IMR-90 (cell line): ENCODE results near the gene CTNNA1. TPM values are rescaled to one million over a fixed set of nuclear protein-coding genes. Genes with fewer than 3 reads are reported as not detected.

Source experiments
- ATAC-seq: fragments of 200-7000 bp; cut with Tn5 transposase; 2 replicates; pipeline ENCODE4 v1.9.1; 2020; ENCODE audit warnings: low read depth, mild to moderate bottlenecking, moderate library complexity
- BruUV-seq: library from RNA; stranded (reverse); fragments of 400-500 nt; replicated peaks from 2 replicates; lab custom pipeline; 2021; lab: Mats Ljungman, UMichigan
- CTCF ChIA-PET: fragments of 300-600 bp; formaldehyde crosslinking; extraction: SDS; loops from one replicate; lab custom pipeline; 2021; ENCODE audit warnings: antibody characterized with exemption; lab: Yijun Ruan, JAX
- POLR2A ChIA-PET: fragments of 300-600 bp; sonication (Branson Sonifier 250); formaldehyde crosslinking; loops from one replicate; lab custom pipeline; 2022; ENCODE audit warnings: antibody characterized with exemption; ENCODE audit not compliant: unreplicated experiment; lab: Charles Lee
- DNase-seq: peaks from one replicate; pipeline ENCODE4 v3.0.0; 2013
- H2AFZ ChIP-seq: replicated peaks from 2 replicates; pipeline ENCODE3; 2013; ENCODE audit warnings: low read length, mild to moderate bottlenecking; ENCODE audit not compliant: poor library complexity
- H2AK5ac ChIP-seq: 2 replicates; pipeline ENCODE4 v1.6.1; 2013; ENCODE audit warnings: low read depth, low read length, inconsistent platforms
- H2AK9ac ChIP-seq: replicated peaks from 2 replicates; pipeline ENCODE3; 2013; ENCODE audit warnings: mild to moderate bottlenecking, low read depth, low read length, moderate library complexity; ENCODE audit not compliant: poor library complexity
- H2BK120ac ChIP-seq: 2 replicates; pipeline ENCODE4 v1.6.1; 2013; ENCODE audit warnings: low read depth, low read length, inconsistent platforms
- H2BK15ac ChIP-seq: 3 replicates; pipeline ENCODE4 v1.6.1; 2013; ENCODE audit warnings: low read depth, low read length, inconsistent platforms
- H2BK20ac ChIP-seq: 2 replicates; pipeline ENCODE4 v1.6.1; 2013; ENCODE audit warnings: low read depth, mild to moderate bottlenecking, inconsistent platforms, low read length, moderate library complexity
- H2BK5ac ChIP-seq: 2 replicates; pipeline ENCODE4 v1.6.1; 2013; ENCODE audit warnings: mild to moderate bottlenecking, low read depth, low read length, inconsistent platforms; ENCODE audit not compliant: poor library complexity, severe bottlenecking
- H3K14ac ChIP-seq: replicated peaks from 2 replicates; pipeline ENCODE4 v1.6.1; 2013; ENCODE audit warnings: low read depth, low read length, inconsistent platforms
- H3K18ac ChIP-seq: 2 replicates; pipeline ENCODE4 v1.6.1; 2013; ENCODE audit warnings: low read depth, low read length, control low read depth
- H3K23ac ChIP-seq: 2 replicates; pipeline ENCODE4 v1.6.1; 2013; ENCODE audit warnings: low read depth, low read length, inconsistent platforms
- H3K27ac ChIP-seq: 2 replicates; pipeline ENCODE4 v1.5.1; 2013; ENCODE audit warnings: mild to moderate bottlenecking, control low read depth, low read length; ENCODE audit not compliant: insufficient read depth
- H3K27me3 ChIP-seq: 2 replicates; pipeline ENCODE4 v1.6.1; 2013; ENCODE audit warnings: low read length; ENCODE audit not compliant: control insufficient read depth, insufficient read depth
- H3K36me3 ChIP-seq: 2 replicates; pipeline ENCODE4 v1.6.1; 2013; ENCODE audit warnings: low read length, mixed read lengths; ENCODE audit not compliant: control insufficient read depth, insufficient read depth
- H3K4ac ChIP-seq: 2 replicates; pipeline ENCODE4 v1.6.1; 2013; ENCODE audit warnings: low read depth, low read length, inconsistent platforms
- H3K4me1 ChIP-seq: 2 replicates; pipeline ENCODE4 v1.6.1; 2013; ENCODE audit warnings: low read length, mixed read lengths; ENCODE audit not compliant: control insufficient read depth, insufficient read depth
- H3K4me2 ChIP-seq: 2 replicates; pipeline ENCODE4 v1.6.1; 2013; ENCODE audit warnings: low read depth, mild to moderate bottlenecking, control low read depth, low read length, moderate library complexity
- H3K4me3 ChIP-seq: 2 replicates; pipeline ENCODE4 v1.5.1; 2013; ENCODE audit warnings: low read depth, mild to moderate bottlenecking, control low read depth, low read length, moderate library complexity; ENCODE audit not compliant: insufficient read depth
- H3K56ac ChIP-seq: 2 replicates; pipeline ENCODE4 v1.6.1; 2013; ENCODE audit warnings: low read length, inconsistent platforms; ENCODE audit not compliant: insufficient read depth; ENCODE audit errors: extremely low read depth
- H3K79me1 ChIP-seq, 2 experiments: 2 replicates each; pipeline ENCODE4 v1.6.1; 2013; ENCODE audit warnings: low read length in 2 of 2, inconsistent platforms in 1 of 2, low read depth in 1 of 2
- H3K9ac ChIP-seq: 2 replicates; pipeline ENCODE4 v1.6.1; 2013; ENCODE audit warnings: low read depth, low read length, control low read depth
- H3K9me1 ChIP-seq: 2 replicates; pipeline ENCODE4 v1.6.1; 2013; ENCODE audit warnings: low read length, inconsistent platforms; ENCODE audit not compliant: insufficient read depth
- H3K9me3 ChIP-seq: 2 replicates; pipeline ENCODE4 v1.6.1; 2013; ENCODE audit warnings: low read length; ENCODE audit not compliant: control insufficient read depth, insufficient read depth
- H4K20me1 ChIP-seq: 2 replicates; pipeline ENCODE4 v1.6.1; 2013; ENCODE audit warnings: low read length, inconsistent platforms; ENCODE audit not compliant: insufficient read depth
- H4K5ac ChIP-seq: 2 replicates; pipeline ENCODE4 v1.6.1; 2013; ENCODE audit warnings: mild to moderate bottlenecking, low read depth, low read length, control low read depth
- H4K8ac ChIP-seq, 2 experiments: 2 replicates each; pipeline ENCODE4 v1.6.1; 2013; ENCODE audit warnings: low read depth in 2 of 2, low read length in 2 of 2, control low read depth in 1 of 2, inconsistent platforms in 1 of 2
- H4K91ac ChIP-seq: 2 replicates; pipeline ENCODE4 v1.6.1; 2013; ENCODE audit warnings: low read depth, low read length, inconsistent platforms; ENCODE audit not compliant: insufficient read depth
- ELK1 ChIP-seq: fragments of 150-350 bp; IDR thresholded peaks from 2 replicates; pipeline ENCODE4 v1.6.1; 2016; ENCODE audit warnings: low read depth, mild to moderate bottlenecking, low read length, moderate library complexity, borderline replicate concordance
- MAFK ChIP-seq: IDR thresholded peaks from 2 replicates; pipeline ENCODE4 v1.6.1; 2012; ENCODE audit warnings: low read depth, low read length, improper control_type of control experiment
- MAZ ChIP-seq: IDR thresholded peaks from 2 replicates; pipeline ENCODE4 v1.6.1; 2012; ENCODE audit warnings: low read depth, mild to moderate bottlenecking, low read length, improper control_type of control experiment, moderate library complexity, borderline replicate concordance
- POLR2A ChIP-seq: IDR thresholded peaks from 2 replicates; pipeline ENCODE4 v1.6.1; 2012; ENCODE audit warnings: mild to moderate bottlenecking, low read depth, low read length
- RCOR1 ChIP-seq: IDR thresholded peaks from 2 replicates; pipeline ENCODE4 v1.6.1; 2012; ENCODE audit warnings: mild to moderate bottlenecking, low read length, improper control_type of control experiment; ENCODE audit not compliant: insufficient replicate concordance
- WGBS, 2 experiments: methylation state at CpG; one replicate each; pipeline versions ENCODE4 v1.1.5 to v1.1.7; 2013; ENCODE audit warnings: missing lambda C conversion rate in 2 of 2; ENCODE audit not compliant: insufficient read length in 1 of 2; ENCODE audit errors: extremely low coverage in 2 of 2; 5-methylcytosine and 5-hydroxymethylcytosine counted together
- dilution Hi-C: fragments of 300-500 bp; cut with HindIII; formaldehyde crosslinking; loops from one replicate; pipeline ENCODE4 v1.14.3; 2018; ENCODE audit warnings: low sequenced_read_pairs; ENCODE audit not compliant: unreplicated experiment
- in situ Hi-C: fragments of 300-500 bp; cut with MboI; formaldehyde crosslinking; loops from 3 replicates; pipeline ENCODE4 v1.14.3; 2019; ENCODE audit warnings: low sequenced_read_pairs, inconsistent platforms, mixed read lengths
- intact Hi-C: fragments of 100-400 bp; cut with micrococcal nuclease; formaldehyde crosslinking; loops from 2 replicates; pipeline ENCODE4 v1.10.0; 2022
- polyA plus RNA-seq, 3 experiments: library from polyadenylated mRNA; depleted of rRNA; stranded (reverse); fragments of >200 nt; gene quantifications; 2 replicates each; pipeline ENCODE4 v1.2.3, GENCODE V29; 2012; ENCODE audit warnings: low replicate concordance in 1 of 3
- total RNA-seq: library from RNA; depleted of rRNA; stranded (reverse); fragments of >200 nt; gene quantifications from 2 replicates; pipeline ENCODE4 v1.2.3, GENCODE V29; 2012

The CTNNA1 gene
- total and polyA plus RNA-seq, 2 of the 4 experiments (the other 2 are of a cell fraction), result 220 to 471 TPM

GRCh38 chr5:138974227-138975063, 221.2 kb downstream of the CTNNA1 start:
- H3K4me2 ChIP-seq, result no peak overlapping the region

More at GRCh38 chr5:138974227-138975063, 221.2 kb downstream of the CTNNA1 start:
- Histone ChIP-seq H4K91ac (peak overlapping the region; percentile 66), H3K27me3 (no peaks in the 10 kb centered on the region), H3K4ac (peak overlapping the region; percentile 5; the same call in 1 of the 2 replicates), H3K9ac (no peak overlapping the region), H2BK20ac (no peak overlapping the region), H3K4me1 (peaks cover 9% of the 10 kb centered on the region), H3K14ac (peak overlapping the region; percentile 44; the same call in 1 of the 2 replicates), H2BK5ac (no peak overlapping the region), H4K5ac (no peak overlapping the region), H2AK5ac (peak overlapping the region; percentile 30; the same call in 1 of the 2 replicates), H4K20me1 (no peaks in the 10 kb centered on the region), H3K27ac (no peak overlapping the region), H3K9me3 (no peaks in the 10 kb centered on the region), H3K23ac (no peak overlapping the region), H3K9me1 (peaks cover 12% of the 10 kb centered on the region), H4K8ac (peak overlapping the region in 1 of 2 experiments; percentile 49; a peak in 1 of 4 replicates), H3K4me3 (no peak overlapping the region), H3K79me1 (peaks cover 0 to 8% of the 10 kb centered on the region in 2 experiments; a peak in 1 of 4 replicates), H2AK9ac (no peak overlapping the region), H3K56ac (no peak overlapping the region), H3K36me3 (no peaks in the 10 kb centered on the region), H3K18ac (no peak overlapping the region), H2BK120ac (peak overlapping the region; percentile 50; the same call in 1 of the 2 replicates), H2BK15ac (no peak overlapping the region), H2AFZ (peak overlapping the region; percentile 40)
- WGBS, 2 experiments, result no CpG with 5 or more reads among the region's 8 CpGs
- BruUV-seq, result no TSS peak
- in situ Hi-C loops, result no loop called here
- ATAC-seq (peak; percentile 61), DNase-seq (peak; percentile 13)
- dilution Hi-C loops, result no loop called here
- intact Hi-C loops, result no loop called here
- POLR2A ChIA-PET, result interaction anchor here (0.5 kb wide), 1 partner anchor 219 kb away, joined by 5 read pairs; no protein-coding TSS in a partner anchor
- CTCF ChIA-PET, result no interaction called here
- TF ChIP-seq MAZ, result no peak
- no peak for TF ChIP-seq MAFK
- TF ChIP-seq ELK1, result no peak
- TF ChIP-seq POLR2A, result no peak
- TF ChIP-seq RCOR1, result no peak
